Cardiac muscle cell (in vitro differentiated cells and primary cell): ENCODE data around the gene LCE3C. TPM values are rescaled to one million over a fixed set of nuclear protein-coding genes. Genes with fewer than 3 reads are reported as not detected.

Source experiments
- DNase-seq, 2 donors: peaks; one replicate each; pipeline versions ENCODE4 v3.0.0 to v3.0.0-alpha.2; 2010 to 2017; ENCODE audit warnings: low read depth in 1 of 2, low spot score in 1 of 2
- H3K27ac ChIP-seq: fragments of 200-600 bp; sonication (generic); 2 replicates; pipeline ENCODE4 v1.5.1; 2016
- H3K27me3 ChIP-seq: fragments of 200-600 bp; sonication (generic); 2 replicates; pipeline ENCODE4 v1.6.0; 2016; ENCODE audit warnings: control low read depth
- H3K36me3 ChIP-seq: fragments of 200-600 bp; sonication (generic); 2 replicates; pipeline ENCODE4 v1.5.1; 2016; ENCODE audit warnings: control low read depth
- H3K4me1 ChIP-seq: fragments of 200-600 bp; sonication (generic); 2 replicates; pipeline ENCODE4 v1.8.1; 2017; ENCODE audit warnings: low read depth, mild to moderate bottlenecking, mixed run types
- H3K4me3 ChIP-seq: fragments of 200-600 bp; sonication (generic); 2 replicates; pipeline ENCODE4 v1.5.1; 2016; ENCODE audit warnings: mild to moderate bottlenecking
- H3K9me3 ChIP-seq: fragments of 200-600 bp; sonication (generic); 2 replicates; pipeline ENCODE4 v1.5.1; 2017; ENCODE audit warnings: low read depth, mild to moderate bottlenecking, control low read depth
- CTCF ChIP-seq: IDR thresholded peaks from 2 replicates; pipeline ENCODE4 v1.5.1; 2012; ENCODE audit warnings: low read depth, mild to moderate bottlenecking, low read length
- polyA plus RNA-seq: library from polyadenylated mRNA; unstranded; fragments of >200 nt; fragmentation: Nextera tagmentation; extraction: Ambion mirVana; gene quantifications from 2 replicates; pipeline ENCODE4 v1.2.1, GENCODE V29; 2016
- total RNA-seq: library from RNA; depleted of rRNA; stranded (reverse); fragments of >200 nt; gene quantifications from 2 replicates; pipeline ENCODE4 v1.2.3, GENCODE V29; 2016

The LCE3C gene
- total and polyA plus RNA-seq, 2 experiments from 2014 or later = not detected

- no peak for DNase-seq
- H3K4me3 ChIP-seq = no peak within 1 kb of the TSS
- H3K36me3 ChIP-seq = no peaks in the 10 kb centered on the region
- H3K27me3 ChIP-seq = no peaks in the 10 kb centered on the region
- no peaks in the 10 kb centered on the region for H3K9me3 ChIP-seq
- no peak within 1 kb of the TSS for H3K27ac ChIP-seq
- no peak for TF ChIP-seq CTCF
- H3K4me1 ChIP-seq = no peaks in the 10 kb centered on the region
Observed at GRCh38 chr1:152580433-152580832, 19.6 kb upstream of the LCE3C start, which contains the start of gene LCE3D. Gene LCE3D, minus strand, starts transcription at chr1:152580516. Its CDS starts 580 bp downstream, at chr1:152579936.

- Histone ChIP-seq H3K36me3 (no peaks in the 10 kb centered on the region), H3K27me3 (no peaks in the 10 kb centered on the region), H3K27ac (no peak overlapping the region), H3K4me1 (no peaks in the 10 kb centered on the region), H3K4me3 (no peak overlapping the region), H3K9me3 (no peaks in the 10 kb centered on the region)
- DNase-seq = no peak
- no peak for TF ChIP-seq CTCF
Observed at GRCh38 chr1:152582647-152583046, 17.4 kb upstream of the LCE3C start.

GRCh38 chr1:152585586-152585985, 14.4 kb upstream of the LCE3C start:
- H3K27ac ChIP-seq = no peak overlapping the region
- no peak for TF ChIP-seq CTCF
- no peak for DNase-seq

GRCh38 chr1:152596986-152597385, 3.0 kb upstream of the LCE3C start:
- Histone ChIP-seq H3K9me3 (no peaks in the 10 kb centered on the region), H3K36me3 (no peaks in the 10 kb centered on the region)

More at GRCh38 chr1:152585586-152585985, 14.4 kb upstream of the LCE3C start:
- H3K36me3 ChIP-seq = no peaks in the 10 kb centered on the region
- H3K4me3 ChIP-seq = no peak overlapping the region
- H3K27me3 ChIP-seq = no peaks in the 10 kb centered on the region
- H3K4me1 ChIP-seq = no peaks in the 10 kb centered on the region
- no peaks in the 10 kb centered on the region for H3K9me3 ChIP-seq

DNA sequence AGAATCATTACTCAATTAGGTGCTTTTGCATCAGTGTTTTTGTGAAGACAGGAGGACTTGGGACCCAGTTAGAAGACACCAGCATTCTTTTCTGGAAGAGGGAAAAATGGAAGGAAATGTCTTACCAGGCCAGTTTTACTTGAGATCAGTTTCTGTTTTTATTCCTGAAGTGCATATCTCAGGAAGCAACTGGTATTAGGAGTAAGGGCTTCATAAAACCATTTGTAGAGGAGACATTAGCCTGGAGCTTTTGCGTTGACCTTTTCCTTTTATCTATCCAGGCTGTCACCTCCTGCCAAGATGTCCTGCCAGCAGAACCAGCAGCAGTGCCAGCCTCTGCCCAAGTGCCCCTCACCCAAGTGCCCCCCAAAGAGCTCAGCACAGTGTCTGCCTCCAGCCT, 13.5 kb downstream of the LCE3C start, which contains the start of gene LCE3B:
TSS of gene LCE3B (plus strand) at position 301 of the 400 bp plus-strand sequence. CDS start at position 301, 0 bp downstream.
- H3K36me3 ChIP-seq = no peaks in the 10 kb centered on the region
- H3K27ac ChIP-seq = no peak within 1 kb of the TSS
- no peaks in the 10 kb centered on the region for H3K4me1 ChIP-seq
- H3K4me3 ChIP-seq = no peak within 1 kb of the TSS
- peaks cover 4% of the 10 kb centered on the region for H3K9me3 ChIP-seq
- DNase-seq = no peak
- no peak for TF ChIP-seq CTCF
- no peaks in the 10 kb centered on the region for H3K27me3 ChIP-seq

More at GRCh38 chr1:152596986-152597385, 3.0 kb upstream of the LCE3C start:
- DNase-seq = no peak
- H3K4me1 ChIP-seq = no peaks in the 10 kb centered on the region
- no peak for TF ChIP-seq CTCF
- H3K27ac ChIP-seq = no peak overlapping the region
- no peaks in the 10 kb centered on the region for H3K27me3 ChIP-seq
- no peak overlapping the region for H3K4me3 ChIP-seq
